Cardiac muscle cell (in vitro differentiated cells and primary cell): ENCODE results near the gene HOATZ. TPM values are rescaled to one million over a fixed set of nuclear protein-coding genes. Genes with fewer than 3 reads are reported as not detected.

Source experiments
- DNase-seq, 2 donors: peaks; one replicate each; pipeline versions ENCODE4 v3.0.0 to v3.0.0-alpha.2; 2010 to 2017; ENCODE audit warnings: low read depth in 1 of 2, low spot score in 1 of 2
- H3K27ac ChIP-seq: fragments of 200-600 bp; sonication (generic); 2 replicates; pipeline ENCODE4 v1.5.1; 2016
- H3K27me3 ChIP-seq: fragments of 200-600 bp; sonication (generic); 2 replicates; pipeline ENCODE4 v1.6.0; 2016; ENCODE audit warnings: control low read depth
- H3K36me3 ChIP-seq: fragments of 200-600 bp; sonication (generic); 2 replicates; pipeline ENCODE4 v1.5.1; 2016; ENCODE audit warnings: control low read depth
- H3K4me1 ChIP-seq: fragments of 200-600 bp; sonication (generic); 2 replicates; pipeline ENCODE4 v1.8.1; 2017; ENCODE audit warnings: low read depth, mild to moderate bottlenecking, mixed run types
- H3K4me3 ChIP-seq: fragments of 200-600 bp; sonication (generic); 2 replicates; pipeline ENCODE4 v1.5.1; 2016; ENCODE audit warnings: mild to moderate bottlenecking
- H3K9me3 ChIP-seq: fragments of 200-600 bp; sonication (generic); 2 replicates; pipeline ENCODE4 v1.5.1; 2017; ENCODE audit warnings: low read depth, mild to moderate bottlenecking, control low read depth
- CTCF ChIP-seq: IDR thresholded peaks from 2 replicates; pipeline ENCODE4 v1.5.1; 2012; ENCODE audit warnings: low read depth, mild to moderate bottlenecking, low read length
- polyA plus RNA-seq: library from polyadenylated mRNA; unstranded; fragments of >200 nt; fragmentation: Nextera tagmentation; extraction: Ambion mirVana; gene quantifications from 2 replicates; pipeline ENCODE4 v1.2.1, GENCODE V29; 2016
- total RNA-seq: library from RNA; depleted of rRNA; stranded (reverse); fragments of >200 nt; gene quantifications from 2 replicates; pipeline ENCODE4 v1.2.3, GENCODE V29; 2016

The HOATZ gene
- total and polyA plus RNA-seq, 2 experiments from 2014 or later: not detected

GRCh38 chr11:111557425-111558111 lies 43.0 kb downstream of the HOATZ start:
- Histone ChIP-seq H3K4me3 (no peak overlapping the region), H3K27ac (no peak overlapping the region), H3K4me1 (no peaks in the 10 kb centered on the region), H3K36me3 (no peaks in the 10 kb centered on the region), H3K27me3 (no peaks in the 10 kb centered on the region), H3K9me3 (no peaks in the 10 kb centered on the region)
- no peak for TF ChIP-seq CTCF
- peak in 1 of 2 donors; percentile 61 for DNase-seq

GRCh38 chr11:111559800-111560464 lies 45.4 kb downstream of the HOATZ start:
- H3K4me3 ChIP-seq: no peak overlapping the region
- no peak overlapping the region for H3K27ac ChIP-seq

GRCh38 chr11:111560800-111561199 lies 46.2 kb downstream of the HOATZ start:
- Histone ChIP-seq H3K4me3 (no peak overlapping the region), H3K9me3 (no peaks in the 10 kb centered on the region), H3K4me1 (no peaks in the 10 kb centered on the region), H3K36me3 (no peaks in the 10 kb centered on the region), H3K27ac (no peak overlapping the region), H3K27me3 (peaks cover under 1% of the 10 kb centered on the region)
- TF ChIP-seq CTCF: no peak
- DNase-seq: no peak

More at GRCh38 chr11:111559800-111560464, 45.4 kb downstream of the HOATZ start:
- H3K27me3 ChIP-seq: no peaks in the 10 kb centered on the region
- no peaks in the 10 kb centered on the region for H3K36me3 ChIP-seq
- DNase-seq: no peak
- no peaks in the 10 kb centered on the region for H3K9me3 ChIP-seq
- TF ChIP-seq CTCF: no peak
- H3K4me1 ChIP-seq: no peaks in the 10 kb centered on the region

- no peak for DNase-seq
Measured at GRCh38 chr11:111561306-111561705, 46.7 kb downstream of the HOATZ start.

GRCh38 chr11:111561791-111562325 lies 47.3 kb downstream of the HOATZ start:
- Histone ChIP-seq H3K27ac (no peak overlapping the region), H3K4me3 (no peak overlapping the region), H3K27me3 (peaks cover 4% of the 10 kb centered on the region), H3K9me3 (no peaks in the 10 kb centered on the region), H3K36me3 (no peaks in the 10 kb centered on the region), H3K4me1 (no peaks in the 10 kb centered on the region)
- DNase-seq: peak in 1 of 2 donors; percentile 66
- no peak for TF ChIP-seq CTCF

More at GRCh38 chr11:111561306-111561705, 46.7 kb downstream of the HOATZ start:
- Histone ChIP-seq H3K4me3 (no peak overlapping the region), H3K4me1 (no peaks in the 10 kb centered on the region), H3K9me3 (no peaks in the 10 kb centered on the region), H3K27ac (no peak overlapping the region), H3K27me3 (peaks cover 4% of the 10 kb centered on the region), H3K36me3 (no peaks in the 10 kb centered on the region)
- no peak for TF ChIP-seq CTCF
